Fibroblast of villous mesenchyme (primary cell): ENCODE results near the gene PIP5K1C. TPM values are rescaled to one million over a fixed set of nuclear protein-coding genes. Genes with fewer than 3 reads are reported as not detected.

Experiments
- DNase-seq: peaks from one replicate; pipeline ENCODE4 v3.0.0-alpha.2; 2010; ENCODE audit warnings: low read depth
- H3K4me3 ChIP-seq: 2 replicates; pipeline ENCODE4 v1.5.1; 2011; ENCODE audit warnings: low read depth, mild to moderate bottlenecking, low read length
- CTCF ChIP-seq: IDR thresholded peaks from 2 replicates; pipeline ENCODE4 v1.5.1; 2012; ENCODE audit warnings: low read depth, mild to moderate bottlenecking, low read length; ENCODE audit not compliant: insufficient read depth
- total RNA-seq: library from RNA; depleted of rRNA; stranded (reverse); fragments of >200 nt; gene quantifications from 2 replicates; pipeline ENCODE4 v1.2.3, GENCODE V29; 2012

Gene PIP5K1C
- total RNA-seq, 1 donor, result 46.2 TPM

DNA sequence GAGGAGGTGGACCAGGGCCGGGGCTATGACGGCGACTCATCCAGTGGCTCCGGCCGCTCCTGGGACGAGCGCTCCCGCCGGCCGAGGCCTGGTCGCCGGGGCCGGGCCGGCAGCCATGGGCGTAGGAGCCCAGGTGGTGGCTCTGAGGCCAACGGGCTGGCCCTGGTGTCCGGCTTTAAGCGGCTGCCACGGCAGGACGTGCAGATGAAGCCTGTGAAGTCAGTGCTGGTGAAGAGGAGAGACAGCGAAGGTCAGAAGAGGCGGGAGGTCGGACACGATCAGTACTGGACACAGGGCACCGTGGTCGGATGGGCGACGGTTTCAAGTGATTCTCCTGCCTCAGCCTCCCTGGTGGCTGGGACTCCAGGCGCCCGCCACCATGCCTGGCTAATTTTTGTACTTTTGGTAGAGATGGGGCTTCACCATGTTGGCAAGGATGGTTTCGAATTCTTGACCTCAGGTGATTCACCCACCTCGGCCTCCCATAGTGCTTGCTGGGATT lies 30.2 kb upstream of the PIP5K1C start:
- DNase-seq, result no peak
- no peak for TF ChIP-seq CTCF
- H3K4me3 ChIP-seq, result no peak overlapping the region

- DNase-seq, result no peak
- no peak overlapping the region for H3K4me3 ChIP-seq
- no peak for TF ChIP-seq CTCF
Measured at GRCh38 chr19:3725640-3726310, 25.5 kb upstream of the PIP5K1C start.

- DNase-seq, result no peak
- no peak for TF ChIP-seq CTCF
- H3K4me3 ChIP-seq, result no peak overlapping the region
Measured at GRCh38 chr19:3725121-3725520, 24.9 kb upstream of the PIP5K1C start.

GRCh38 chr19:3723883-3724282 lies 23.6 kb upstream of the PIP5K1C start:
- no peak for TF ChIP-seq CTCF

DNA sequence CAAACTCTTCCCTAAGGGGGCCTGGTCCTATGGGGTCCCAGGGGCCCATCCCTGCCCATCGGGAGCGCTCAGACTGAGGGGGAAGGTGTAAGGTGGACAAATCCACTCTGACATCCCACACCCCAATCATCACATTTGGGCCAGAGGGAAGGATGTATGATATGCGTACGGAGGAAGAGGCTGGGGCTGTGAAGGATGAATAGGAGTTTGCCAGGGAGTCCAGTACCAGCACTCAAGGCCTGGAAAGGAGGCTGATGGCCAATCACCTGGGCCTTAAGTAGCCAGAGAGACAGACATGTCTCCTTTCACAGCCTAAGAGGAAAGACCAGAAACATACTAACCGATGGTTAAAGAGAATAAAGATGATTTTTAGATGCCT lies 22.8 kb upstream of the PIP5K1C start:
- no peak for DNase-seq
- H3K4me3 ChIP-seq, result no peak overlapping the region
- TF ChIP-seq CTCF, result no peak

More at GRCh38 chr19:3723883-3724282, 23.6 kb upstream of the PIP5K1C start:
- DNase-seq, result no peak
- H3K4me3 ChIP-seq, result no peak overlapping the region

- DNase-seq, result no peak
- TF ChIP-seq CTCF, result no peak
- no peak overlapping the region for H3K4me3 ChIP-seq
Measured at GRCh38 chr19:3722443-3723109, 22.3 kb upstream of the PIP5K1C start.
